Measurements from ENCODE around the gene NOL4L.

The NOL4L gene

GRCh38 chr20:32478576-32478975, 106.6 kb downstream of the NOL4L start:
- Histone ChIP-seq H3K27ac (no peak overlapping the region), H3K4me3 (no peak overlapping the region)
- no peak for DNase-seq (ENCODE audit: low spot score)
- no peak for TF ChIP-seq CTCF (IDR thresholded peaks at IDR 0.05)

GRCh38 chr20:32477594-32478512, 107.3 kb downstream of the NOL4L start:
- no peak overlapping the region for H3K4me3 ChIP-seq
- no peak overlapping the region for H3K27ac ChIP-seq
- DNase-seq (ENCODE audit: low spot score): no peak
- TF ChIP-seq CTCF (IDR thresholded peaks at IDR 0.05): no peak

- Histone ChIP-seq H3K27ac (peak overlapping the region in 1 of 2 donors; percentile 88), H3K4me3 (no peak overlapping the region)
- no peak for TF ChIP-seq CTCF (IDR thresholded peaks at IDR 0.05)
- DNase-seq (ENCODE audit: low spot score): no peak
These were observed 108.2 kb downstream of the NOL4L start for GRCh38 chr20:32476684-32477593.

DNA sequence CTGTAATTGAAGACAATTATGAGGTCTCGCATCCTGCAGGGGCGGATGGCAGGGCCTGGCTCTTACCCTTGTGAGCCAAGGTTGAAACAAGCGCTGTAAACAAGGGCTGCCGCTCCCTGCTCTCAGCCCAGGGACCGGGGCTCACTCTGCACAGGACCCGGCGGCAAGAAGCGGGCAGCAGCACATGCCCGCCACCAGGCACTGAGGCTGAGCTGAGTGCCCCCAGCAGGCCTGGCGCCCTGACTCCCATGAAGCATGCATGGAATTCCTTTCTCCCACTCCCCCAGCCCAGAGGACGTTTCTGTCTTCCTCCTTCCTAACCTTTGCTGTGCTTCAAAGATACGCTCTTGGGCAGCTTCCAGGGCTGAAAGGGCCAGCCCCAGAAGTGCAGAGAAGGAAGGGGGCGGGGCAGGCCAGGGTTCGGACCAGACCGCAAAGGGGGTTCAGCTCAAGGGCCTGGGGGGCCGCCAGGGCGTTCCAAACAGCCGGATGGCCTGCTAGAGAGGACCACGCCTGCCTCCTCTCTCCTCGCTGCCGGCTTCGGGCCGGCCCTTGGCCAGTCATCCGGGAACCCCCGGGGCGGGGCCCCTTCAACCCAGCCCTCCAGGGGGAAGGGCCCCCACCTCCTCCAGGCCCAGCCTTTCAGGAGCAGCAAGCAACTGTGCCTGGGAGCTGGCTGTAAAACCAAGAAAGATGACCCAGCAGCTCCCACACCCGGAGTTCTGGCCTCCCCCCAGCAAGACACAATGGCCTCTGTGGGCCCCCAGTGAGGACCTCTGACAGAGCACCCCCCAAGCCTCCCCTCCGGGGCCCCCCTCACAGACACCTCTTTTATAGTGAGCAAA, 109.9 kb downstream of the NOL4L start:
- Histone ChIP-seq H3K4me3 (peak overlapping the region; percentile 70), H3K27ac (peak overlapping the region; percentile 21 to 88)
- no peak for TF ChIP-seq CTCF (IDR thresholded peaks at IDR 0.05)
- DNase-seq (ENCODE audit: low spot score): peak; percentile 90

GRCh38 chr20:32474717-32474966, 110.5 kb downstream of the NOL4L start:
- Histone ChIP-seq H3K27ac (peak overlapping the region; percentile 10 to 88), H3K4me3 (peak overlapping the region; percentile 70)
- TF ChIP-seq CTCF (IDR thresholded peaks at IDR 0.05): no peak
- no peak for DNase-seq (ENCODE audit: low spot score)

GRCh38 chr20:32474009-32474716, 111.0 kb downstream of the NOL4L start:
- peak overlapping the region; percentile 70 for H3K4me3 ChIP-seq
- no peak for TF ChIP-seq CTCF (IDR thresholded peaks at IDR 0.05)
- peak overlapping the region; percentile 10 to 88 for H3K27ac ChIP-seq
- DNase-seq (ENCODE audit: low spot score): no peak

Data from coronary artery (tissue), 2 donors.